HFF-Myc (cell line): ENCODE results near the gene DNAJC5G.

Experiments
- DNase-seq: peaks from one replicate; pipeline ENCODE4 v3.0.0-alpha.2; 2011; ENCODE audit warnings: low read depth; ENCODE audit errors: extremely low read depth
- H3K4me3 ChIP-seq: replicated peaks from 2 replicates; pipeline ENCODE4 v1.5.1; 2011; ENCODE audit warnings: low read depth, mild to moderate bottlenecking, control low read depth, low read length
- CTCF ChIP-seq: IDR thresholded peaks from 2 replicates; pipeline ENCODE4 v1.5.1; 2012; ENCODE audit warnings: mild to moderate bottlenecking, low read depth, low read length, control low read depth; ENCODE audit errors: missing control alignments

The DNAJC5G gene

GRCh38 chr2:27243391-27244130, 31.7 kb upstream of the DNAJC5G start:
- H3K4me3 ChIP-seq, result no peak overlapping the region
- no peak for TF ChIP-seq CTCF
- no peak for DNase-seq

GRCh38 chr2:27245116-27245515, 30.1 kb upstream of the DNAJC5G start:
- no peak for DNase-seq
- TF ChIP-seq CTCF, result no peak
- H3K4me3 ChIP-seq, result no peak overlapping the region

- DNase-seq, result no peak
- H3K4me3 ChIP-seq, result no peak overlapping the region
- no peak for TF ChIP-seq CTCF
Measured at GRCh38 chr2:27245626-27246025, 29.6 kb upstream of the DNAJC5G start.

- no peak for DNase-seq
- TF ChIP-seq CTCF, result no peak
- H3K4me3 ChIP-seq, result no peak overlapping the region
Measured at GRCh38 chr2:27247893-27248292, 27.3 kb upstream of the DNAJC5G start.

- H3K4me3 ChIP-seq, result no peak overlapping the region
- no peak for TF ChIP-seq CTCF
- DNase-seq, result no peak
Measured at GRCh38 chr2:27249159-27249890, 25.9 kb upstream of the DNAJC5G start.

- no peak overlapping the region for H3K4me3 ChIP-seq
- DNase-seq, result no peak
- peak; percentile 81 for TF ChIP-seq CTCF
Measured at GRCh38 chr2:27249891-27250651, 25.2 kb upstream of the DNAJC5G start.
